HG03196 (cell line): ENCODE data around the gene MTG2.

Experiments
- ATAC-seq: cut with Tn5 transposase; IDR thresholded peaks from one replicate; pipeline ENCODE4 v1.9.1; 2021; ENCODE audit not compliant: unreplicated experiment

The MTG2 gene

DNA sequence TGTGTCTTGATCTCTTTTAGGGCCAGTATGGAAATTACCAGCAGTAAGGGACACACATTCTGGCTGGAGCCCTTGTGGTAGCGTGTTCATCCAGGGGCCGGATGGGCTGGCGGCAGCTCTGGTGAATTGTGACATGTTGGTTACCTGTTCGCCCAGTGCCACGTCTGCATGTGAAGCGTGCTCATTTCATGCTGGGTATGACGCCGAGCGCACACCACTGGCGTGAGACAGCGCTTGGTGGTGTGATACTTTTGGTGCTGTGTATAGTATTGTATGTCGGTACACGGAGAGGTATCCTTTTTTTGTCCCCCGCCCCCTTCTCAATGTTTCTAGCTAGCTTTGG, 3.7 kb upstream of the MTG2 start:
- ATAC-seq = no peak

DNA sequence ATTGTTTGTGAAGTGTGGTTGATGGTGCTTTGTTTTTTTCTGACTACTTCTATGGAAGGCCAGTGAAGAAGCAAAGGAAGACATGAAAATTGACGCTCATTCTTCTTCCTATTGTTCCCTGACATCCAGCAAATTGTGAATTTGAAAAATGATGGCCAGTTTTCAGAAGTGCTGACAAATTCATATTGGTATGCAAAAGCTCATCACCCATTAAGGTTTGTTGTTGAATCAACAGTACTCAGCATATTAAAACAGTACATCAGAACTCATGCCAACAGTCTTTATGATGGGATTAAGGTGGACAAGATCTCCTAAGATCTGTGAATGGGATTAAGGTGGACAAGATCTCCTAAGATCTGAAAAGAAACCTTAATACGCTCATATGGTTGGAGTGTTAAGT, 1.0 kb upstream of the MTG2 start:
- ATAC-seq = no peak

DNA sequence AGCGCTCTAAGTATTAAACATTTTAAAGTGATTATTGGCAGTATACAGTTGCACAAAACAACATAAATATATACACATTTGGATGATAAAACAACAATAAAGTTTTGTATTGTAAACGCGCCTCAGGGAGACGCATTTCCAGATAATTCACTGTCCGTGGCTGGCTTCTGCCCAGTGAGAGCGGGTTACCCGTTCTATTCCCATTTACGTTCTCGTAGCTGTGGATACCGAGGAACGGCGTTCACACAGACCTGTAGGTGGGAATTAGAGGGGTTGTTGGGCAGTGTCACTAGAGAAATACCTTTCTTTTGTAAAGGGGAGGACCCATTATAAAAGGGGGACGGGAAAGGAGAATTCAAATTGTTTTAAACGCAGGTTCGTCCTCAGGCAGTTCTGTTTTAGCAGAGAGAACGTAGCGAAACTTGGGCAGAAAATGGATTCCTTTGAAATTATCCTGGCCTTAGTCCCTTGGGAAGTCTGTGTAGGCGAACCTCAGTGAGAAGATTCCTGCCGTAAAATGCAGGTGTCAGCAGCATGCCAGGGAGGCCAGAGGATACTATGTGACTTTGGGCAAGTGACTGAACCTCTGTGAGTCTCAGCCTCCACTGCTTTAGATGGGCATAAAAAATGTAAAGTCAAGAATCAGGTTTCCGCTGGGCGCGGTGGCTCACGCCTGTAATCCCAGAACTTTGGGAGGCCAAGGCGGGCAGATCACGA, 756 bp downstream of the MTG2 start:
- ATAC-seq = no peak

DNA sequence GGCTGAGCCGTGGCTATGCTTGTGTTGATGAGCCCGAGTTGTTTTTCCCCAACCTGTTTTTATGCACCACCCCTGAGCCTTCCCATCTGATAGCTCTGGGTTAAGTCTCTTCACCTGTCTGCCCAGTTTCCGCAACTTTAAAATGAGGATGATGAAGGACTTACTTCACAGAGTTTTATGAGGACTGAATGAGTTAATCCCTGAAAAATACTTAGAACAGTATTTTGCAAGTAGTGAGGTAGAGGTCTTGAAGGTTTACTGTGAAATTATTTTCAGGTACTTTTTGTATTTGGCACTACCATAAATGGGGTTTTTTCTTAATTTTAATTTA, 3.2 kb downstream of the MTG2 start:
- no peak for ATAC-seq

DNA sequence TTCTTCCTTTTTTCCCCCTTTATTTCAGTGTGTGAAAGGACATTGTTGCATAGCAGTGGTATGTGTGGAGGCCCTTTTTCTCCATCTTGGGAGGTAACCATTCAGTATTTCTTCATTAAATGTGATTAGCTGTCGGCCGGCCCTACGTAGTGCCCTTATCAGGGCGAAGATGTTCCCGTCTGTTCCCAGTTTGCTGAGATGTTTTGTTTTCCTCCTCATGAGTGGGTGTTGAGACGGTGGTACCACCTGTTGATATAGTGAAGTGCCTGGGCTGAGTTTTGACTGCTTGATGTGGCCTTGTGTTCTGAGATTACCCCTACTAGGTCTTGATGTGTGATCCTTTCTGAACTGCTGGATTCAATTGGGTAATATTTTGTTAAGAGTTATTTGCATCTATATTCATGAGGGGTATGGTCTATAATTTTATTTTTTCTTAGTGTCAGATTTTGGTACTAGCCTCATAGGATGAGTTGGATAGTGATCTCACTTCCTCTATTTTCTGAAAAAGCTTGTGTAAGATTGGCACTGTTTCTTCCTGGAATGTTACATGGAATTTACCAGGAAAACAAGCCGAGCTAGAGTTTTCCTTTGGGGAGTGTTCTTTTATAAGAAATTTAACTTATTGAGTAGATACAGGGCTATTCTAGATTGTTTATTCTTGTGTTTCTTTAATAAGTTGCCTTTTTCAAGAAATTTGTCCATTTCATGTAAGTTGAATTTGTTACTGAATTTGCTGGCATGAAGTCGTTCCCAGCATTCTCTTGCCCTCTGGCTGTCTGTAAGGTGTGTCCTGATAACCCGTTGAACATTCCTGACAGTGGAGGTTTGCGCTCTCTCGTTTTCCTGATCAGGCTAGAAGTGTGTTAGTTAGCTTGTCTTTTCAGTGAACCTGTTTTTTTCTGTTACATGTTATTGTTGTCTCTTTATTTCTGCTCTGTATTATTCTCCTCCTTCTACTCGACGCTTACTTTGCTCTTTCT, 4.3 kb downstream of the MTG2 start:
- ATAC-seq = no peak

DNA sequence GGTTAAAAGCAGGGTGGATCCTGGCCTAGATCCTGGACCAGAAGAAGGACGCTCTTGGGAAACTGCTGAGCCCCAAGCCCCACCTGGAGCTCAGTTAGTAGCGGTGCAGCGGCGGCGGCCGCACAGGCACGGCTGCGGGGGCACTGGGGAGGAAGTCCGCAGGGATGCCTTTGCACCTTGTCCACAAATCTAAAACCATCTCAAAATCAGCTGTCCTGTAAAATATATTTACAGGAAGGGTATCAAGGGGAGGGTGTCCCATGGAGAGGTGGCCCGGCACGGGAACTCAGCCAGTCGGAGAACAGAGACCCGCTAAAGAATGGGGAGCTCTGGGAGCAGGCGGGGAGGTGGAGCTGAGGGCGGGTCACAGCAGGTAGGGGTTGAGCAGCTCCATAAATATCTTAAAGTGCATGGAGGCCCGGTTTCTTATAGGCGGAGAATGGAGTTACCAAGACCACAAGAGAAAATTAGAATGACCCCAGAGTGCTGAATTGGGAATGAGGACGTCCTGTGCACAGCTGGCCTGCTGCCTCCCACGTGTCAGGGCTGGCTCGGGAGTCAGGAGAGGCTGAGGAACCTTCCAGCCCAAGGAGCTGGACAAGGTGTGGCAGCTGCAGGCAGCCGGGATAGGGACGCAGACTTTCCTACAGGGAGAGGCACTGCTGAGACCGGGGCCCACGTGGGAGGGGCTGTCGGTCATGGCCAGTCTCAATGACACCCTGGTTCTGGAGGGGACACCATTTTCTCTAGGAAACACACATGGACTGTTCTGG, 8.0 kb downstream of the MTG2 start:
- no peak for ATAC-seq

DNA sequence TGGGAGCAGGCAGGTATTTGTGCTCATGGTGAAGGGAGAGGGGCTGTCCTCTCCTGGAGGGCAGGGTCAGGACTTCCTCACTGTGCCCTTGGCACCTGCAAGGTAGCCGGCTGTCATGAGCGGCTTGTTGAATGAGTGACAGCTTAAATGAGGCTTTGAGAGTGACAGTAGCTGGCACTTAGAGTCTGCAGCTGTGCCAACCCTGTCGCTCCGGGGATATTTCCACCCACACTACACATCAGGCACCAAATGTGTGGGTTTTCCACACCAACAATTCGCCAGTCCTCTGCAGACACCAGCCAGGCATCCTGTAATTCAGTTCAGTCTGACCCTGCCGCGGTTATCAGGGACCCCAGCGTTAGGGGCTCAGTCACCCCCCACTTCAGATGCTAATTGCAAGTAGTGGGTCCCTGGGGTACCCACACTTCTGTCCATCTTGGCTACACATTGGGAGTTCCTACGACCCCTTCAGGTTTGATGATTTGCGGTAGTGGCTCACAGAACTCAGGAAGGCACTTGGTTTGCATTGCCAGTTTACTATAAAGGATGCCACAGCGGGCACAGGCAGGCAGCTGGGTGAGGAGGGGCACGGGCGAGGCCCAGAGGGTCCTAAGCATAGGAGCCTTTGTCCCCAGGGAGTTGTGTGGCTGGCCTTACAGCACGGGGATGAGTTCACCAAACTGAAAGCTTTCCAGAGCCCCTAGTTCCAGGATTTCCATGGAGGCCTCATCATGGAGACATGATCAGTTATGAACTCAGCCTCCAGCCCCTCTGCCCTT, 9.1 kb downstream of the MTG2 start:
- no peak for ATAC-seq

DNA sequence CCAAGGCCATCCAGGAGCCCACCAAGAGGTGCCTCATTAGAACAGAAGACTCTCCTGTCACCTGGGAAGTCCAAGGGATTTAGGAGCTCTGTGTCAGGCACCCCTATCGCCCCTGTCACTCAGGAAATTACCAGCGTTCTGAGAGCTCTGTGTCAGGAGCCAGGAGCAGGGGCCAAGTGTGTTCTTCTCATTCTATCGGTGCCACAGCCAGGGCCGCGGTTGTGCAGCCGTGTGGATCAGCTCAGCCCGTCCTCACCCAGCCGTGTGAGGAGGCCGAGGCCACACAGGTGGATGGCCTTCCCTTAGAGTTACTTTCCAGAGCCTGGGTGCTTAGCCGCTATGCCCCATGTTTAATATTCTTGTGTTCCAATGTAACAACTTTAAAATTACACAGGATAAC, 9.8 kb downstream of the MTG2 start:
- no peak for ATAC-seq

DNA sequence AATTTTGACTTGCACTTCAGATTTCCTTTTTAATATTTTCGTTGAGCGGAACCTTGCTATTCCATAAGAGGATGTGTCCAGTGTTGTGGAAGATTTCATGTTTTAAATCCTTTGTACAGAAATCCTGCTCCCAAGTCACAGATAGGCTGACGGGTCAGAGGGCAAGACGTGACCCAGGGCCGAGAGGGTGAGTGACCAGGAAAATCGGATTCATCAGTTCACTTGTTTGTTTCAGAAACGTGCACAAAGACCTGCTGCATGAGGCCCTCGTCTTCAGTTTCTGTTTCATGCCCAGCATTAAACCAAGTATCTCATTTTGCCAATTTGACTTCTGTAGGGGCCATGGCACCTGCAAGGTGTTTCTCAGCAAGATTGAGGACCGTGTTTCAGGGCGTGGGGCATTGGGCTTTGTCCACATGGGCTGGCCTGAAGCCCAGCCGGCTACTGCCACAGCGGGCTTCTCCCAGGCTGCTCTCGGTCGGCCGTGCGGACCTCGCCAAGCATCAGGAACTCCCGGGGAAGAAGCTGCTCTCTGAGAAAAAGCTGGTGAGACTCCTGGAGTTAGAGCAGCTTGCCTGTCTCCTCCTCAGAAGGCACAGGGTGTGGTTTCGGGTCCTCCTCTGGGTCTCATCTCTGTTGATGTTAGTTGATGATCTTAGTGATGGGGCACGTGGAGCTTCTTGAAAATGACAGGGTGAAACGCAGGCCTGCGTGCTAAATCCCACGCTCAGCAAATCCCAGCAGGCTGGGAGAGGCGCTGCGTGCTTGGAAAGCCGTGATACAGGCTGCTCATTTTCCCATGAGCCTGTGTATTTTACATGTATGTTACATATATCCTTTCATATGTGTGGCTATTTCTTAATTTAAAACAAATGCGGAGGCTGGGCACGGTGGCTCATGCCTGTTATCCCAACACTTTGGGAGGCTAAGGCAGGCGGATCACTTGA, 10.5 kb downstream of the MTG2 start:
- no peak for ATAC-seq

DNA sequence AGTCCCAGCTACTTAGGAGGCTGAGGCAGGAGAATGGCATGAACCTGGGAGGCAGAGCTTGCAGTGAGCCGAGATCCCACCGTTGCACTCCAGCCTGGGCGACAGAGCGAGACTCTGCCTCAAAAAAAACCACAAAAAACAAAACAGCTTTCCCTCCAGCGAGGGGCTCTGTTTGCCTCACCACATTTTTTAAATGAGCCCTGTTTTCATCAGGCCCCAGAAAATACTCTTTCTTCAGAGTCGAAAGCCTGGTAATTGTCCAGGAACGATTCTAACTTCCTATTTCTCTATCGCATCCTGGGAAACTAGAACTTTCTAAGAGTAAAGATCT, 12.2 kb downstream of the MTG2 start:
- ATAC-seq = no peak

DNA sequence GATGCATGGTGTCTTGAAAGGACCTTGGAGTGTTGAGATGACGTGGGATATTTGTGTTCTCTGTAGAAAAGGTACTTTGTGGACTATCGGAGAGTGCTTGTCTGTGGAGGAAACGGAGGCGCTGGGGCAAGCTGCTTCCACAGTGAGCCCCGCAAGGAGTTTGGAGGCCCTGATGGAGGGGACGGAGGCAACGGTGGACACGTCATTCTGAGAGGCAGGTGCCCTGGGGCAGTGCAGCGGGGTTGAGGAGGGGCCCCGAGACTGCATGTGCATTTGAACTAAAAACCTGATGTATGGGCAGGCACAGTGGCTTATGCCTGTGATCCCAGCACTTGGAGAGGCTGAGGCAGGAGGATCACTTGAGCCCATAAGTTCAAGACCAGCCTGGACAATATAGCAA, 12.9 kb downstream of the MTG2 start:
- ATAC-seq = no peak

DNA sequence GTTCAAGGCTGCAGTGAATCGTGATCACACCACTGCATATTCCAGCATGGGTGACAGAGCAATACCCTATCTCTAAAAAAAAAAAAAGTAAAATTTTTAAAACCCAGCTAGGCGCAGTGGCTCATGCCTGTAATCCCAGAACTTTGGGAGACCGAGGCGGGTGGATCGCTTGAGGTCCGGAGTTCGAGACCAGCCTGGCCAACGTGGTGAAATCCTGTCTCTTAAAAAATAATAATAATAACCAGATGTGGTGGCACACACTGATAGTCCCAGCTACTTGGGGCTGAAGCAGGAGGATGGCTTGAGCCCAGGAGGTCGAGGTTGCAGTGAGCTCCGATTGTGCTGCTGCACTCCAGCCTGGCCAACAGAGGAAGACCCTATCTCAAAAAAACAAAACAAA, 13.5 kb downstream of the MTG2 start:
- no peak for ATAC-seq

DNA sequence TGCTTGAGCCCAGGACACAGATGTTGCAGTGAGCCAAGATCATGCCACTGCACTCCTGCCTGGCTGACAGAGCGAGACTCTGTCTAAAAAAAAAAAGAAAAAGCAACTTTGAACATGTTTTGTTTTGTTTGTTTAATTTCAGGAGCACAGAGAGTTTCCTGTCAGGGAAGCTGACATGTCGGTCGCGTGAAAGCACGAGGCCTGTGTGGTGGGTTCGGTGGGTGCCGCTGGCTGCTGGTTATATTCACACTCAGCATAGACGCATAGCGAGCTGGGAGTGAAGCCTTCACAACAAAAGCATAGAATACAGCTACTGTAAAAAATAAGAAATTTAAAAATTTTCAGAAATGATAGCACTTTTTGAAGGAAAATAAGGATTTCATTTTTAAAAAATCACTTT, 14.5 kb downstream of the MTG2 start:
- ATAC-seq = no peak

DNA sequence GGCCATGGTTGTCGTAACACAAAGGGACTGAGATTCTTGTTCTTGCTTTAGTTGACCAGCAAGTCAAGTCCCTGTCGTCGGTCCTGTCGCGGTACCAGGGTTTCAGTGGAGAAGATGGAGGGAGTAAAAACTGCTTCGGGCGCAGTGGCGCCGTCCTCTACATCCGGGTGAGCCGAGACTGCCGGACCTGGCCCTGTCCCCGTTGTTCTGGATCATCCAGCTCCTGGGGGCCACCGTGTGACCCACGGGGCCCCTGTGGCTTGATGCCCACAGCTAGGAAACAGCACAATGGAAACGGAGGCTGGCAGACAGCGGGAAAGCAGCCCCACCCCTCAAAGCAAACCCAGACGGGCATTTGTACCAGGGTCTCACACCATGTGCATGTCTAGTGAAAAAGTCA, 15.0 kb downstream of the MTG2 start:
- ATAC-seq = no peak

DNA sequence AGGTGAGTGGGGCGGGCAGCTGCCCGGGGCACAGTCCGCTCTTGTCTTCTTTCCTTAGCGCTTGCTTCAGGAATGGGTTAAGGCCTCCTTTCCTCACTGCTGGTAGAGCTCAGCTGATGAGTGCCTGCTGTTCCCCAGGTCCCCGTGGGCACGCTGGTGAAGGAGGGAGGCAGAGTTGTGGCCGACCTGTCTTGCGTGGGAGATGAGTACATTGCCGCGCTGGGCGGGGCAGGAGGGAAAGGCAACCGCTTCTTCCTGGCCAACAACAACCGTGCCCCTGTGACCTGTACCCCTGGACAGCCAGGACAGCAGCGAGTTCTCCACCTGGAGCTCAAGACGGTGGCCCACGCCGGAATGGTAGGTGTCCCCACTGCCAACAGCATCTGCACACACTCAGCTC, 15.7 kb downstream of the MTG2 start:
- ATAC-seq = no peak

DNA sequence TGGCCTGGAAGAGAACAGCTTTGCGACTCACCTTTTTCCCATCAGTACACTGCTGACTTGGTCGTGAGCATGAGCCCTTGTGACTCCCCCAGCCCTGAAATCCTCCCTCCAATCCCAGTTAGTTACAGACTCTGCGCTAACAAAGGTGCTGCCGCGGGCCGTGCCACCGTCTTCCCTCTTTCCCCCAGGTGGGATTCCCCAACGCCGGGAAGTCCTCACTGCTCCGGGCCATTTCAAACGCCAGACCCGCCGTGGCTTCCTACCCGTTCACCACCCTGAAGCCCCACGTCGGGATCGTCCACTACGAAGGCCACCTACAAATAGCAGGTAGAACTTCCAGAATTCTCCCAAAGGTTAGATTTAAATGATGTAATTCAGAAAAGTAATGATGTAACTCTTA, 16.1 kb downstream of the MTG2 start:
- no peak for ATAC-seq

DNA sequence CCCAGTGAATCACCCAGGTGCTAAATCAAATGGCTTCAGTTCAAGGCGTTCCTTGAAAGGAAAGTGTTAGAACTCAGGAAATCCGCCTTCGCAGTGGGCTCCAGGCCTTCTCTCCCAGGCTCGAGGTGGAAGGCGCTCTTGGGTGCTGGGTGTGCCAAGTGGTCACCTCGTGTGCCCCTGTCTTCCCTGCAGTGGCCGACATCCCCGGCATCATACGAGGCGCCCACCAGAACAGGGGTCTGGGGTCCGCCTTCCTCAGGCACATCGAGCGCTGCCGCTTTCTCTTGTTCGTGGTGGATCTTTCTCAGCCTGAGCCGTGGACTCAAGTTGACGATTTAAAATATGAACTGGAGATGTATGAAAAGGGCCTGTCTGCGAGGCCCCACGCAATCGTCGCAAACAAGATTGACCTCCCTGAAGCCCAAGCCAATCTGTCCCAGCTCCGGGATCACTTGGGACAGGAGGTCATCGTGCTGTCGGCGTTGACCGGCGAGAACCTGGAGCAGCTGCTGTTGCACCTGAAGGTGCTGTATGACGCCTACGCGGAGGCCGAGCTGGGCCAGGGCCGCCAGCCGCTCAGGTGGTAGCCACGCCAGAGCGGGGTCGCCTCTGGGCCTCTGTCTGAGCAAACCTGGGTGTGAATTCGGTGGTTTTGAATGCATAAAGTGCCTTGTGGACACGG, 17.8 kb downstream of the MTG2 start:
- no peak for ATAC-seq

DNA sequence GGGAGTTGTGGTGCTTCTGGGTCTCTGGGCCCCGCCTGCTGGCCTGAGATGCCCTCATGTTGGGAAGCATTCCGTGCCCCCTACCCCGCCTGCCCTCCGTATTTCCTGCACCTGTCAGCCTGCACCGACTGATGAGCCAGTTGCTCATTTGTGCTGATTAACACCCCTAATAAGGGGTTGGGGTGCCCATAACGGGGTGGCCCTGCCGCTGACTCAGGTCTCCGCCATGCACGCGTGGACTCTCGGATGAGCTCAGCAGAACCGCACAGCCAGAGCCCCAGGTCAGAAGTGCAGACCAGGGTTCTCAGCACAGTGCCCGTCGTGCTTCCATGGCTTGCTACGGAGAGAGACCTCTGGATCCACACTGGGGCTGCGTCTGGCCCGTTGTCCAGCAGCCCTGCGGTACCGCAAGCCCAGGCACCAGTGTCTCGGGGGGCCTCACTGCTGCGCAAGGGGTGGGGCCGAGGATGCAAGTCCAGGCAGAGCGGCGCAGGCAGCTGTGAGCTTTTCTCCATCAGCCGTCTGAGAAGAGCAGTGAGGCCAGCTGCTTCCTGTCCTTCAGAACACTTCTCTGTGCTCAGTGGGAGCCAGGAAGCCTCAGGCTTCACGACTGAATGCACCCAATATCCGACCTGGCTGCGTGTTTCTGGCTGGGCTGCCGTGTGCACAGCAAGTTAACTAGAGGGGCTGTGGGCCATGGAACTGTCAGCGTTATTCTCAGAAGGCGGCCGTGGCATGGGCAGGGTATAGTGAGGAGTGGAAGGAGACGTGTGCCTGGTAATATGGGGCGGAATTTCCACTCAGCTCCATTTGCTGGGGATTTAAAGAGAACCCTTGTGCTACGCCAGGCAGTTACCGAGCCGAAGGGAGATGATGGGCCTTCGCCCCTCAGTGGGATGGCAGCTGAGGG, 18.6 kb downstream of the MTG2 start:
- ATAC-seq = no peak

DNA sequence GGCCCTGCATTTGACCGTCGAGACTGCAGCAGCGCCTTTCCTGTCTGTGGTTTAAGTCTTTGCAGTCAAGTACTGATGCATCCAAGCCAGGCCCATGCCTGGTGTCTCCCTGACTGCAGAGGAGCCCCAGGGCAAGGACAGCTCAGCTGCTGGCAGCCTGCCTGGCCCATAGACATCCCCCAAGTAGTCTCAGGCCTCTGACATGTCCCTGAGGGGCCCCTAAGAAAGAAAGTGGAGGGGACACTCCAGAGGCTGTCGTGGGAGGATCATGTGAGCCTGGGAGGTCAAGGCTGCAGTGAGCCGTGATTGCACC, 19.2 kb downstream of the MTG2 start:
- ATAC-seq = no peak
